ENCODE results near the gene SIK2. TPM values are rescaled to one million over a fixed set of nuclear protein-coding genes. Genes with fewer than 3 reads are reported as not detected.

Gene SIK2
- total RNA-seq, 1 donor from 2014 or later, result 26.3 TPM

GRCh38 chr11:111718436-111718835, 116.2 kb downstream of the SIK2 start:
- DNase-seq, result no peak
- no peak for TF ChIP-seq CTCF (IDR thresholded peaks at IDR 0.05)
- H3K27ac ChIP-seq, result no peak overlapping the region
- H3K36me3 ChIP-seq, result peaks cover 73% of the 10 kb centered on the region
- no peak overlapping the region for H3K4me3 ChIP-seq
- peak; percentile 72 to 79 for ATAC-seq
- no peaks in the 10 kb centered on the region for H3K27me3 ChIP-seq (ENCODE audit: low read depth)
- intact Hi-C loops (cut with DNase I), result no loop called here
- H3K9me3 ChIP-seq, result no peaks in the 10 kb centered on the region
- H3K4me1 ChIP-seq, result no peaks in the 10 kb centered on the region

DNA sequence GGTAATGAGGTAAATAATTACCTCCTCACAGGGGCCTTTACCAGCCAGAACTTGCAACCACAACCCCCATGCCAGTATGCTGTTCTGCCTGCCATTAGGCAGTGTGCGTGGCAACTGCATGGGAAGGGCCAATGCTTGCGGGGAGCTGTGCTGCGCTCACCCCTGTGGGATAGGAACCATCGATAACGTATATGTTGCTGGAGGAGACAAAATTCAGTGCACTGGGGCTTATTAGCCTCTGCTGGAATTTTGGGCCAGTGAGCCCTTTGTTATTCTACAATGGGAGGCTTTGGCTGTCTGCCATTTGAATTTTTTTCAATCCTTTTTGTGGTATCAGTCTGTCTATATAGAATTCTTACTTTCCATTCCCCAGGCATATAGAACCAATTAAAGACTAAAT, 116.6 kb downstream of the SIK2 start:
- no peaks in the 10 kb centered on the region for H3K4me1 ChIP-seq
- no peak overlapping the region for H3K4me3 ChIP-seq
- no peak for ATAC-seq
- no peak for TF ChIP-seq CTCF (IDR thresholded peaks at IDR 0.05)
- H3K27ac ChIP-seq, result no peak overlapping the region
- no peak for DNase-seq
- intact Hi-C loops (cut with DNase I), result no loop called here
- H3K9me3 ChIP-seq, result no peaks in the 10 kb centered on the region
- H3K27me3 ChIP-seq (ENCODE audit: low read depth), result no peaks in the 10 kb centered on the region
- H3K36me3 ChIP-seq, result peaks cover 73% of the 10 kb centered on the region

DNA sequence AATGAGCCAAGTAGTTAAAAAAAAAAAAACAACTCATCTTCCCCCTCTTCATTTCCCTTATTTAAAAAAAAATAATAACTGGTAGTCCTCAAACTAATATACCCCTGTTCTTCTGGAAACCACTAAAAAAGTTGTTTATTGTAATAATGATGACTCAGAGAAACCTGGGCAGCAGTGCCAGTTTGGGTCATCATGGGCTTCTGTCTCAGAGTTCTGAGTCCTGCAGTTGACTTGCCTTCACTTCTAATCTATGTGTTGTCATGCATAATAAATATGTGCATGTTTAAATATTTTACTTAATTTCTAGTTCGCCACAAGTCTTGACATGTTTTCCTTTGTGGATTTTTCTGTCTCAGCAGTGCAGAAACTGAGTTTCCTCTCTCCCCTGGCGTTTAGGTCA, 117.1 kb downstream of the SIK2 start:
- no peak for TF ChIP-seq CTCF (IDR thresholded peaks at IDR 0.05)
- intact Hi-C loops (cut with DNase I), result no loop called here
- Histone ChIP-seq H3K4me3 (no peak overlapping the region), H3K27ac (no peak overlapping the region), H3K4me1 (no peaks in the 10 kb centered on the region), H3K27me3 (ENCODE audit: low read depth) (no peaks in the 10 kb centered on the region), H3K36me3 (peaks cover 73% of the 10 kb centered on the region), H3K9me3 (no peaks in the 10 kb centered on the region)
- DNase-seq (no peak), ATAC-seq (no peak)

DNA sequence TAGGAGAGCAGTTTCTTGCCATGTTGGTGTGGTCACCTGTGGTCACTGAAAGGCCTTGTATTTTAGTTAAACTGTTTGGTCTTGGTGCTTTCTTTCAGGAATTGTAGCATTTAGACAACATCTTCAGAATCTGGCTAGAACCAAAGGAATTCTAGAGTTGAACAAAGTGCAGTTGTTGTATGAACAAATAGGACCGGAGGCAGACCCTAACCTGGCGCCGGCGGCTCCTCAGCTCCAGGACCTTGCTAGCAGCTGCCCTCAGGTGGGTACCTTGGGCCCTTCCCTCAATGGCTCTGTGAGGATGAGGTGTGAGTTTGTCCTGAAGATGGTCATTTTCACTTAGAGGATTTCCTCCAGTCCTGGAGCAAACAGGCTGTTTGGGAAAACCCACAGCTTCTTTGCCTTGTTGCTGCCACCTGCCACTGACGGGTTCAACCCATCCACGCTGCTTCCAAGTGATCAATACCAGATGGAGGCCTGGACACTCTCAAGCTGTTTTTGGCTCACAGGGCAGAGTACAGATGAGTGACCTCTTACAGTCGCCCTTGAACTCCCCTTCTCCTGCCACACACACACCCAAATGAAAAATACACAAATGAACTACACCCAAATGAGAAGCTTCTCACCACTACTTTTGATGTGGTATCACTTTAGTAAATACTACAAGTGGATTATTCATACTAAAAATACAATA, 118.7 kb downstream of the SIK2 start:
- H3K4me1 ChIP-seq, result no peaks in the 10 kb centered on the region
- H3K9me3 ChIP-seq, result no peaks in the 10 kb centered on the region
- H3K27me3 ChIP-seq (ENCODE audit: low read depth), result no peaks in the 10 kb centered on the region
- no peak for DNase-seq
- intact Hi-C loops (cut with DNase I), result no loop called here
- TF ChIP-seq CTCF (IDR thresholded peaks at IDR 0.05), result no peak
- peaks cover 79% of the 10 kb centered on the region for H3K36me3 ChIP-seq
- no peak overlapping the region for H3K4me3 ChIP-seq
- no peak for ATAC-seq
- H3K27ac ChIP-seq, result no peak overlapping the region

- intact Hi-C loops (cut with DNase I), result no loop called here
- no peak overlapping the region for H3K4me3 ChIP-seq
- H3K4me1 ChIP-seq, result no peaks in the 10 kb centered on the region
- no peak overlapping the region for H3K27ac ChIP-seq
- TF ChIP-seq CTCF (IDR thresholded peaks at IDR 0.05), result no peak
- peaks cover 89% of the 10 kb centered on the region for H3K36me3 ChIP-seq
- H3K27me3 ChIP-seq (ENCODE audit: low read depth), result no peaks in the 10 kb centered on the region
- no peak for DNase-seq
- no peak for ATAC-seq
- no peaks in the 10 kb centered on the region for H3K9me3 ChIP-seq
These were observed 120.3 kb downstream of the SIK2 start for GRCh38 chr11:111722501-111722900.

Measured in lower lobe of right lung (tissue), 2 donors.